Measurements from ENCODE around the gene LYPD5.
"Not testable (repeated sequence)": the region's sequence is repeated elsewhere in the genome, so short reads cannot be mapped to it uniquely, and the experiment has no call there.

Gene LYPD5, protein sequence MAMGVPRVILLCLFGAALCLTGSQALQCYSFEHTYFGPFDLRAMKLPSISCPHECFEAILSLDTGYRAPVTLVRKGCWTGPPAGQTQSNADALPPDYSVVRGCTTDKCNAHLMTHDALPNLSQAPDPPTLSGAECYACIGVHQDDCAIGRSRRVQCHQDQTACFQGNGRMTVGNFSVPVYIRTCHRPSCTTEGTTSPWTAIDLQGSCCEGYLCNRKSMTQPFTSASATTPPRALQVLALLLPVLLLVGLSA

DNA sequence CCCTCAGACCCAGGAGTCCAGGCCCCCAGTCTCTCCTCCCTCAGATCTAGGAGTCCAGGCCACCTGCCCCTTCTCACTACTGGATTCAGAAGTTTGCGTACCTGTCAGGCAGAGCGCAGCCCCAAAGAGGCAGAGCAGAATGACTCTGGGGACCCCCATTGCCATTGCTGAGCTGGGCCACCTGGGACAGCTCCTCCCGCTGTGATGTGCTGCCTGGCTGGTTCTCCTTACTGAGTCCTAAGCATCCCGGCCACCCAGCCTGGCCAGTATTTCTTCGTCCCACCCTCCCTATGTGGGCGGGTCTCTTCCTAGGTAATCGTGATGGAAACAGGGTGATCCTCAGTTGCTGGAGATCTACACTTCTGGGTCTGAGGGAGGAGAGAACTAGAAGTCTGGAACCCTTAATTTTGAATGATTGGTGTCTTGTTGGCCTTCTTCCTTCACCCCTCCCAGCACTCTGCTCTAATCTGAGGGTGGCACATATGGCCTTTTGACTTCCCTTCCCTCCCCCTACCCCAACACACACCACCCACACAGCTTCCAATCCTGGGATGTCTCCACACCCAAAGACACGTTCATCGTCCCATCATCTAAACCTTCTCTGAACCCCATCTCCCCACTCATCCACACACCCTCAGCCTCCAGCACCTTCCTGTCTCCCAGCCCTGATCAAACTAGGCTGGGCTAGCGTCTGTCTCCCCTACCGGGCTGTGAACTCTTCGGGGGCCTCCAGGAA is at the start of gene LYPD5:
Gene LYPD5 (minus strand): TSS at position 232 of the 736 bp plus-strand sequence. CDS start 67 bp downstream, at position 165.
- DNase-seq (ENCODE audit: low read depth), result no peak

DNA sequence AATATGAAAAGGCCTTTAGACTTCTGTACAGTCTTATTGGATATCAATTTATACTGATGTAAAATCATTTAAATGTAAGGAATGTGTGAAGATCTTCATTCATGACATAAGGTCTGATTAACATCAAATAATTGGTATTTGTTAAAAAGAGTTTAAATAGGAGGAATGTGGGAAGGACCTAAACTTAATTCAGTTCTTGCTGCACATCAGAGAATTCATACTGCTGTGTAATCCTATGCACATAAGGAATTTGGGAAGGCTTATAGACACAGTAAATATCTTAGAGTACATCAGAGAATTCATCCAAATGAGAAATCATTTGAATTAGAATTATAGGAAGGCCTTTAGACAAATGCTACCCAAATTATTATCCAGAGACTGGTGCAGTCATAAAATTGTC is 46.6 kb upstream of the LYPD5 start:
- DNase-seq (ENCODE audit: low read depth), result no peak

DNA sequence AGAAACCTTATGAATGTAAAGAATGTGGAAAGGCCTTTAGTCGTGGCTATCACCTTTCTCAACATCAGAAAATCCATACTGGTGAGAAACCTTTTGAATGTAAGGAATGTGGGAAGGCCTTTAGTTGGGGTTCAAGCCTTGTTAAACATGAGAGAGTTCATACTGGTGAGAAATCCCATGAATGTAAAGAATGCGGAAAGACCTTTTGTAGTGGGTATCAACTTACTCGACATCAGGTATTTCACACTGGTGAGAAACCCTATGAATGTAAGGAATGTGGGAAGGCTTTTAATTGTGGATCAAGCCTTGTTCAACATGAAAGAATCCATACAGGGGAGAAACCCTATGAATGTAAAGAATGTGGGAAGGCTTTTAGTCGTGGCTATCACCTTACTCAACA is 45.6 kb upstream of the LYPD5 start:
- DNase-seq (ENCODE audit: low read depth), result no peak

DNA sequence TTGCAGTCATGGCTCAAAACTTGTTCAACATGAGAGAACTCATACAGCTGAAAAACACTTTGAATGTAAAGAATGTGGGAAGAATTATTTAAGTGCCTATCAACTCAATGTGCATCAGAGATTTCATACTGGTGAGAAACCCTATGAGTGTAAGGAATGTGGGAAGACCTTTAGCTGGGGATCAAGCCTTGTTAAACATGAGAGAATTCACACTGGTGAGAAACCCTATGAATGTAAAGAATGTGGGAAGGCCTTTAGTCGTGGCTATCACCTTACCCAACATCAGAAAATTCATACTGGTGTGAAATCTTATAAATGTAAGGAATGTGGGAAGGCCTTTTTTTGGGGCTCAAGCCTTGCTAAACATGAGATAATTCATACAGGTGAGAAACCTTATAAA is 45.0 kb upstream of the LYPD5 start:
- no peak for DNase-seq (ENCODE audit: low read depth)

DNA sequence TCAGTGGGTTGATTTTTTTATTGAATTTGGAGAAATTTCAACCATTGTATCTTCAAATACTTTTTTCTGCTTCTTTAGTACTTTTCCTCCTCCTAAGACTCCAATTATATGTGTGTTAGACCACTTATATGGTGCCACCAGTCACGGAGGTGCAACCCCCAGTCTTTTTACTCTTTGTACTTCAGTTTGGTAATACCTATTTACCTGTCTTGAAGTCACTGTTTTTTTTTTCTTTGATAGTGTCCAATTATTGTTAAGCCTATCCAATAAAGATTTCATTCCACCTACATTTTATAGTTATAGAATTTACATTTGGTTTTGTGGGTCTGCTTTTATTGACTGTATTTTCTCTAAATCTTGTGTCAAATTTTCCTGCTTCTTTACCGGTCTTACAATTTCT is 39.8 kb upstream of the LYPD5 start:
- no peak for DNase-seq (ENCODE audit: low read depth)

DNA sequence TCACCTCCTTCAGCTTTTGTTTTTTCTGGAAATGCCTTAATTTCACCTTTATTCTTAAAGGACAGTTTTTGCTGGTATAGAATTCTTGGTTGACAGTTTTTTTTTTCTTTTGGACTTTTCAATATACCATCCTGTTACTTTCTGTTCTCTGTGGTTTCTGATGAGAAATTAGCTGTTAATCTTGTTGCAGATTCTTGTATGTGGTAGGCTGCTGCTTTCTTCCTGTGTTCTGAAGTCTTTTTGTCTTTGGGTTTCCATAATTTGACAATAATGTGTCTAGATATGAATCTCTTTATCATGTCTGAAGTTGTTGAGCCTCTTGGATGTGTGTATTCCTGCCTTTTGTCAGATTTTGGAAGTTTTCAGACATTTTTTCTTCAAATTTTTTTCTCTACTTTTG is 36.9 kb upstream of the LYPD5 start:
- no peak for DNase-seq (ENCODE audit: low read depth)

DNA sequence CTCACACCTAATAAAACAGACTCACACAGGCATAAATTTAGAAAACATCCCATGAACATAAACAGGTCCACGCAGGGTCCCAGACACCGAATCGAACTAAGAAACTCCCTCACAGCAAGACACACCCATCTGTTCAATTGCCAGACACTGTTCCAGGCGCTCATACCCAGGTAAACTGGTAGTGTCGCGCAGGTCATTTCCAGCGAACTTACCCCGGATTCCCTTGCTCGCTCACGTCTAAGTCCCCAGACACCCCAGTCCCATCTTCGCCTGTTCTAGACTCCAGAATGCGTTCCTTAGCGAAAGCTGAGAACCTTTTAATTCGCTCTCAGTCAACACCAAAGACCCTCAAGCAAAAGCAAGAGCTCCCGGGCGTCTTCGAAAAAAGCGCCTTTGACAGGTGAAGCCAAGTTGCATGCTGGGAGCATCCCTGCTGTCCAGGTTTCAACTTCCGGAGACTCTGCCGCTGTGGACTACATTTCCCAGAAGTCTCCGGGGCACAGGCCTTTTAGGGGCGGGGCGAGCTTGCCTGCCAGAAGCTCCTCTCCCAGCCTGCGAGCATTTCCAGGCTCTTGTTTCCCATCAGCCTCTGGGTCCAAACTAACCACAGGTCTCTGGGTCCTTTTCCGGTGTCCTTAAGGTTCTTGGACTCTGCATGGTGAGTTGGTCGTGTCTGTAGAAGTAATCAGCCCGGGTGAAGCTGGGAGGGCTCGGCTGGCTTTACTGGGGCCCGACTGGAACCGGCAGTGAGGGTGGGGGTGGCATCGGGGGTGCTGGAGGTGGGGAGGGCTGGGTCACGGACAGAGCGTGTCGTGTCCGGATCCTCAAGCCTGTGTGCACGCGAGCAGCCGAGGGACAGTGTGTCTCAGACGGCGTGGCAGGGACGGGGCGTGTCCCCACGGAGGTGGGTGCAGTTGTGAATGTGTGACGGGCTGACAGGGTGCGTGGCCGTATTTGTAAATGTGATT is 24.8 kb upstream of the LYPD5 start, which contains the start of gene ZNF283:
Gene ZNF283 (plus strand): TSS at position 535 of the 968 bp plus-strand sequence. CDS start 6,184 bp downstream, outside the sequence.
- DNase-seq (ENCODE audit: low read depth), result peak; percentile 83

DNA sequence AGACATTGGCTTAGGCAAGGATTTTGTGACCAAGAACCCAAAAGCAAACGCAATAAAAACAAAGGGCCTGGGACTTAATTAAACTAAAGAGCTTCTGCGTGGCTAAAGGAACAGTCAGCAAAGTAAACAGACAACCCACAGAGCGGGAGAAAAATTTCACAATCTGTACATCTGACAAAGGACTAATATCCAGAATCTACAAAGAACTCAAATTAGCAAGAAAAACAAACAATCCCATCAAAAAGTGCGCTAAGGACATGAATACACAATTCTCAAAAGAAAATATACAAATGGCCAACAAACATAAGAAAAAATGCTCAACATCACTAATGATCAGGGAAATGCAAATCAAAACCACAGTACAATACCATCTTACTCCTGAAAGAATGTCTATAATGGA is 22.3 kb upstream of the LYPD5 start:
- DNase-seq (ENCODE audit: low read depth), result not testable (repeated sequence)

DNA sequence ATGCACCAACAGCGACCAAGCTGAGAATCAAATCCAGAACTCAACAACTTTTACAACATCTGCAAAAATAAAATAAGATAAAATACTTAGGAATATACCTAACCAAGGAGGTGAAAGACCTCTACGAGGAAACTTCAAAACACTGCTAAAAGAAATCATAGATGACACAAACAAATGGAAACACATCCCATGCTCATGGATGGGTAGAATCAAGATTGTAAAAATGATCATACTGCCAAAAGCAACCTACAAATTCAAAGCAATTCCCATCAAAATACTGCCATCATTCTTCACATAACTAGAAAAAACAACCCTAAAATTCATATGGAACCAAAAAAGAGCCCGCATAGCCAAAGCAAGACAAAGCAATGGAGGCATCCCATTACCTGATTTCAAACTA is 21.6 kb upstream of the LYPD5 start:
- not testable (repeated sequence) for DNase-seq (ENCODE audit: low read depth)

DNA sequence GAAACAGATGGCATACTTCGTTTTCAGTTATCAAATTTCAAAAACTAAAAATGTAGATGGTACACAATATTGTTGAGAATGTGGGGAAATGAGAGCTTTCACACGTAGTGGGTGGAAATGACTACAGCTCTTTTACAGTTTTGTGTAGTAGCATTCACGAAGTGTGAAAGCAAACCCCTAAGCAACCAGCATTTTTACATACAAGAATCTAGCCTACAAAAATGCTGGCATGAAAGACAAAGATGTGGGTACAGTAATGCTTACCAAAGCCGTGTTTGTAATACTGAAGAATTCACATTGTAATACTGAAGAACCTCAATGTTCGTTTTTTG is 18.6 kb upstream of the LYPD5 start:
- DNase-seq (ENCODE audit: low read depth), result no peak

DNA sequence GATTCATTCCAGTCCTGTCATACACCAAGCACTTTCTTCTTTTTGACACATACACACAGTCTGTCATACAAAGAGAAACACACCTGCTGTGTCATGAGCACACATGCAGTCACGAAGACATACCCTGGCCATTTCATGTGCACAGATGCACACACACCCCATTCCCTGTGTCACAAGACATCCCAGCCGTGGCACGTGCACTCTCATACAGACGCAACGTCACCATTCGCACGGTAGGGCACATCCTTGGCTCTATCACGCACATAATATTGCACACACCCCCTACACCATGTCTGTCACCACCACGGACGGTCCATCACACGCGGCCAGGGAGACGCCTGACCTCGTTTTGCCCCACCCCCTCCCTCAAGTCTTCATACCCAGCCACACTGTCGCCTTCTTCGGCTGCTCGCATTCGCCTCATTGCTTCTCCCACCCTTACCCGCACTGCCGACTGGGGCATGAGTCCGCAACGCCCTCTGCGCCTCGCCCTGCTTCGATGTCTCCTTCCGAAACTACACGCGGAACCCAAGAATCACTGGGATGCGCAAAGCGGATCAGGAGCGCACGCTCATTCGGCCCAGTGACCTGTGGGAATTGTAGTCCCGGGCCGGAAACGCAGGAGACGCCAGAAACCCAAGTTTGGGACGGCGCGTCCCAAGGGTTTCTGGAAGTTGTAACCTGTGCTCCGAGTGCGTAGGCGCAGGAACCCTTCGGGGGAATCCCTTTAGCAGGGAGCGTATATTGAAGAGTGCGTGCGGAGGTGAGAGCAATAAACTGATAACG is 18.0 kb upstream of the LYPD5 start:
- DNase-seq (ENCODE audit: low read depth), result peak; percentile 26

DNA sequence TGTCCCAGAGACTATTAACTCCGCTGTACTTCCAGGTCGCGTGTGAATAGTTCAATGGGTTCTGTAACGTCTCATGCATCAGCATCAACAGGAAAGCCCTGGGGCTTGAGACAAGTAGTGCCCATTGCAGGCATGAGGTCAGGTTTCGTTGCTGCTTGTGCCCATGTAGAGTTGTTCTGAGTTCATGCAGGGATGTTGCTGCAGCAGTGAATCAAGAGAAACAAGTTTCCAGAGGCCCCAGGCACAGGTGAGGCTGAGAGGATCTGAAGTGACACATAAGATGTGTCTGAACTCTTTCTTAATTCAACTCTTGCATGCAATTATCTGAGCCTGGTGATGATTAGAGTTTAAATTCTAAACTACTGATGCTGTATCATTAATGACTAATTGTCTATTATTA is 16.3 kb upstream of the LYPD5 start:
- DNase-seq (ENCODE audit: low read depth), result no peak

DNA sequence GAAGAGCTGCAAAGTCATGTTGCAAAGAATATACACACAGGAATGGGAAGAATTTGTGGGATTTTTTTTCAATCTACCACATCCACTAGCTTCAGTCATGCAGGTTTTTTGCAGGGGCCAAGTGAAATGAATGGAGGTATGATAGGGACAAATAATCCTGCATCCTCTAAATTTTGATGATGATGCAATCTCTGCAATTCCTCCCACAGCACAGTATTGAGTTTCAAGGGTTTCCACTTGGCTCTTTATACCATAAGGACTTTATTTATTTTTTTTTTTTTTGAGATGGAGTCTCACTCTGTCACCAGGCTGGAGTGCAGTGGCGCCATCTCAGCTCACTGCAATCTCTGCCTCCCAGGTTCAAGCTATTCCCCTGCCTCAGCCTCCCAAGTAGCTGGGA is 15.2 kb upstream of the LYPD5 start:
- not testable (repeated sequence) for DNase-seq (ENCODE audit: low read depth)

DNA sequence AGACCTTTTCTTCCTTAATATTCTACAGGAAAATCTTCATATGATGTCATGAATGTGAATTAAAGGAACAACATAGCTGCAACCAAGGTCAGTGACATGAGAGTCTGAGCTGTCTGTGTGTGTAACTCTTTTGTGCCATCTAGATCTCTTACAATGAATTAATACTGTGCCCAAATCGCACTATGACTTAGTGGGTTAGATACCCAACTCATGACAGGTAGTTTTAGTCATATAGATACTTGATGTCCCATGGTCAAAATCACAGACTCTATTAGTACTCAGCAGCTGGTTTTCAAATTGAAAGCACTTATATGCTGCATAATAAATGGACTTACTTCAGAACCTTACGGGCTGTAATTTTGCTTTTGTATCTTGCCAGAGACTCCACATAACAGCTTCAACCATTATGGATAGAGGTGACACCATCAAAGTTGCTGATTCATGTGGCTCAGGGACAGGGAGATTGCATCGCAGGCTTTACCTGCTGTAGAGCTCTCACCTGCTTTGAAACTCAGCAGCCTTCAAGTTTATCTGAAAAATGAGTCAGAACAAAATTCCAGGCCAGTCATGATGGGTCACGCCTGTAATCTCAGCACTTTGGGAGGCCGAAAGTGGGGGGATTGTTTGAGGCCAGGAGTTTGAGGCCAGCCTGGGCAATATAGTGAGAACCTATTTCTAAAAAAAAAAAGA is 12.6 kb upstream of the LYPD5 start:
- DNase-seq (ENCODE audit: low read depth), result no peak

DNA sequence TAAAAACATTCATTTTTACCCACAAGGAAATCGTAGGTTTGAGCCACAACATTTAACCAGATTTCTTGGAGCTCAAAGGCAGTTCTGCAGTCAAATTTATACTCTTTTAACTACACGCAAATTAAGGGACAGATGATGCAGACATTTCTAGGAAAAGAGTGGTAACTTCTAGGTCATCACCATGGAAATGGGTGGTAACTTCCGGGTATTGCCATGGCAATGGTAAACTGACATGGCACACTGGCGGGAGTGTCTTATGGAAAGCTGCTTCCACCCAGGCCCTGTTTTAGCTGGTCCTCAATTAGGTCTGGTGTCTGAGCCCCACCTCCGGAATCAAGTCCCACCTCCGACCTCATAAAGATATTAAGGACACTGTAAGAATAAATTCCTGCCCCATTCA is 10.4 kb upstream of the LYPD5 start:
- DNase-seq (ENCODE audit: low read depth), result no peak

DNA sequence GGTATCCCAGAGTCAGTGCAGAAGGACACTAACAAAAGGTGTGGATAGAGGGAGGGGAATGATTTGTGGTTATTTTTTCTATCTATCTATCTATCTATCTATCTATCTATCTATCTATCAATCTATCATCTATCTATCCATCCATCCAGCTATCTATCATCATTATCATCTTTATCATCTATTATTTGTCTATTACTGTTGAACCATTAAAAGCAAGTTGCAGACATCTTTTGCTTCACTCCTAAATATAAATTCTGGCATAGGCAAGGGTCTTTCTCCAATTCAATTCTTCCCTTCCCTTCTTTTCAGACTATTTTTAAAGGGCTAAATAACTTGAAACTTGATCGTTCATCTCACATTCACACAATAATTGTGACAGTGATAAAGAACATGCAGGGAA is 10.0 kb upstream of the LYPD5 start:
- DNase-seq (ENCODE audit: low read depth), result no peak

DNA sequence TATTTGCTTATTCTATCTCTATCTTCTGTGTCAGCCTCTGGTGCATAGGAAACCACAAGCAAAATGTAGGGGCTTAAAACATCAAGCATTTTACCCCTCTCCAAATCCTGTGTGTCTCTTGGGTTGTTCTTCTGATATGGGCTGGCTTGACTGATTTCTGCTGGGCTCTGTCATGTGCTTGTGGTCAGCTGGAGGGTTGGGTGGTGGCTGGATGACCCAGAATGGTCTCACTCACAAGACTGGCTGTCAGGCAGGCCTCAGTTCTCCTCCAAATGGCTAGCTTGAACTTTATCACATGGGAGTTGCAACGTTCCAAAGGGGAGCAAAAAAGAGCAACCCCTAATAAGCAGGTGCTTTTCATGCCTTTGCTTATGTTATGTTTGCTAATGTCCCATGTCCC is 9.6 kb upstream of the LYPD5 start:
- DNase-seq (ENCODE audit: low read depth), result no peak

DNA sequence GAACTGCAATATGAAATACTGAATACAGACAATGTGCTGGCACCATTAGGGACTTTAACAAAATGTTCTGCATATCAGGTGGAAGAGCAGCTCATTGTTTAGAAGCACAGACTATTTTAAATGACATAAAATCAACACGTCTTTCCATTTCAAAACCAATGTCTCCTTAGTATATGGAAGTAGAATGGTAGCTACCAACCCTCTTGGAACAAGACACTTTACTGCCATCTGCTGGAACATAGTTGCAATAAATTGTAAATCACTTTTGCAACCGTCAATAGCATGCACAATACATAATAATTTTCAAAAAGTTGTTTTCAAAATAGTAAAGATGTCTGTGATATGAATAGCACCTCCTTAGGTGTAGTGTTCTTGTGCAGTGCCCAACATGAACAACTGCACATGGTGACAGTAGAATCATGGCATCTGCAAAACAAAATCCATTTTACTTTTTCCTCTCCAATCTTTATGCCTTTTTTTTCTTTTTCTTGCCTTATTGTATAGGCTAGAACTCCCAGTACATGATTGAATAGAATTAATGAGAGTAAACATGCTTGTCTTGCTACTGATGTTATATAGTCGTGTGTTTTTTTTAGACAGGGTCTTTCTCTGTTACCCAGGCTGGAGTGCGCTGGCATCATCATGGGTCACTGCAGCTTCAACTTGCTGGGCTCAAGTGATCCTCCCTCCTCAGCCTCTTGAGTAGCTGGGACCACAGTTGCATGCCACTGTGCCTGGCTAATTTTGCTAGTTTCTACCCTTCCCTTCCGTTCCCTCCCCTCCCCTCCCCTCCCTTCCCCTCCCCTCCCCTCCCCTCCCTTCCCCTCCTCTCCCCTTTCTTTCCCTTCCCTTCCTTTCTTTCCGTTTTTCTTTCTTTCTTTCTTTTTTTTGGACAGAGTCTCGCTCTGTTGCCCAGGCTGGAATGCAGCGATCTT is 7.8 kb upstream of the LYPD5 start:
- DNase-seq (ENCODE audit: low read depth), result no peak

DNA sequence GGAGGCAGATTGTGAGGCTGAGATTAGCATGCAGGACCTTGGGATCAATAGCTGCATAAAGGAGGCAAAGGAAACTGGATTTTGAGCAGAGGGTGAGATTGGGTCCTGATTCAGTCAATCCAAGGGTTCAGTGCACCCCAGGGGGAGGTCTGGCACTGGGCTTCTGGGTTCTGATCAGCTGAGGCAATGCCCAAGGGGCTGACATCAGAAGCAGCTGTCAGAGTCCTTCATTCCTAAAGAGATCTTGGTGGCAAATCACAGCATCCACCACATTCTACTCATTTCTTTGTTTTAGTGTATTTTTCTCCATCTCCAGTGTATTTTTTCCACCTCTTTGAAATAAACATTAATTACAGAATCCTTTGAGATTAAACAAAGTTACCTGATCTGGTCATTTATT is 5.4 kb upstream of the LYPD5 start:
- no peak for DNase-seq (ENCODE audit: low read depth)

DNA sequence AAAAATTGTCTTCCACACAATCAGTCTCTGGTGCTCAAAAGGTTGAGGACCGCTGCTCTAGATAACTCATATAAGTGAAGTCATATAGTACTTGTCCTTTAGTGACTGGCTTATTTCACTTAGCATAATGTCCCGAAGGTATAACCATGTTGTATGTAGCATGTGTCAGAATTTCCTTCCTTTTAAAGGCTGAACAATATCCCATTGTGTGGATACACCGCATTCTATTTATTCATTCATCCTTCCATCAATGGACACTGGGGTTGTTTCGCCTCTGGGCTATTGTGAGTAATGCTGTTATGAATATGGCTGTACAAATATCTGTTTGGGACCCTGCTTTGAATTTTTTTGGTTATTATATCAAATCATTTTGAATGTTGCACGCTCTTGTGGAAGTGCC is 4.6 kb upstream of the LYPD5 start:
- DNase-seq (ENCODE audit: low read depth), result no peak

Data from activated T-cell treated with anti-CD3 and anti-CD28 coated beads for 24 hours (primary cell).